Thyroid gland (tissue), 4 donors: Measurements from ENCODE around the gene KLHL4.

Experiments used
- POLR2A ChIP-seq, 2 donors: fragments of 450-650 bp; IDR thresholded peaks; one replicate each; pipeline ENCODE4 v1.6.1; 2017; ENCODE audit warnings: antibody characterized with exemption in 2 of 2, mild to moderate bottlenecking in 2 of 2, moderate library complexity in 1 of 2
- TF ChIP-seq, protein P1 (sequence below), 6 experiments: fragments of 200-600 bp in 3 of 6; fragments of 450-650 bp in 3 of 6; sonication (generic) in 3 of 6; IDR thresholded peaks; one replicate each; pipeline ENCODE4 v1.5.1; 2016 to 2019; ENCODE audit warnings: antibody characterized with exemption in 6 of 6, mild to moderate bottlenecking in 2 of 6, inconsistent platforms in 1 of 6, moderate library complexity in 1 of 6

DNA sequence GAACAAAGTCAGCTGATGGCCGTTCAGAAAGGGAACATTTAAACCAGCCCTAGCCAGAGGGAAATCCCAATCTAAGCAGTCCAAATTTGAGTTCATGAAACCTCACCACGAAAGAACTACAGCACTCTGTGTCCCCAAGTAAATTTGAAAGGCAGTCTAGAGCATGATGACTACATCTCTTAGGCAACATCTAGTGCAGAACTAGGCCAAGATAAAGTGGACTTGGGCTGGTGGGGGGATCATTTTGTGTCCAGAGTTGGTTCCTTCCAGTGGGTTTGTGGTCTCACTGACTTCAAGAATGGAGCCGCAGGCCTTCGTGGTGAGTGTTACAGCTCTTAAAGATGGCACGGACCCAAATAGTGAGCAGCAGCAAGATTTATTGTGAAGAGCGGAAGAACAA is 64.9 kb downstream of the KLHL4 start:
- TF ChIP-seq, protein P1, sequence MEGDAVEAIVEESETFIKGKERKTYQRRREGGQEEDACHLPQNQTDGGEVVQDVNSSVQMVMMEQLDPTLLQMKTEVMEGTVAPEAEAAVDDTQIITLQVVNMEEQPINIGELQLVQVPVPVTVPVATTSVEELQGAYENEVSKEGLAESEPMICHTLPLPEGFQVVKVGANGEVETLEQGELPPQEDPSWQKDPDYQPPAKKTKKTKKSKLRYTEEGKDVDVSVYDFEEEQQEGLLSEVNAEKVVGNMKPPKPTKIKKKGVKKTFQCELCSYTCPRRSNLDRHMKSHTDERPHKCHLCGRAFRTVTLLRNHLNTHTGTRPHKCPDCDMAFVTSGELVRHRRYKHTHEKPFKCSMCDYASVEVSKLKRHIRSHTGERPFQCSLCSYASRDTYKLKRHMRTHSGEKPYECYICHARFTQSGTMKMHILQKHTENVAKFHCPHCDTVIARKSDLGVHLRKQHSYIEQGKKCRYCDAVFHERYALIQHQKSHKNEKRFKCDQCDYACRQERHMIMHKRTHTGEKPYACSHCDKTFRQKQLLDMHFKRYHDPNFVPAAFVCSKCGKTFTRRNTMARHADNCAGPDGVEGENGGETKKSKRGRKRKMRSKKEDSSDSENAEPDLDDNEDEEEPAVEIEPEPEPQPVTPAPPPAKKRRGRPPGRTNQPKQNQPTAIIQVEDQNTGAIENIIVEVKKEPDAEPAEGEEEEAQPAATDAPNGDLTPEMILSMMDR (IDR thresholded peaks at IDR 0.05) = no peak
- TF ChIP-seq POLR2A (IDR thresholded peaks at IDR 0.05) = no peak
